Neural cell (in vitro differentiated cells): Measurements from ENCODE around the gene TEX2. TPM values are rescaled to one million over a fixed set of nuclear protein-coding genes. Genes with fewer than 3 reads are reported as not detected.

Source experiments
- H2AFZ ChIP-seq: fragments of 200-600, 300-800 bp; sonication (generic), shearing (Covaris generic); 2 replicates; pipeline ENCODE4 v1.6.0; 2014; ENCODE audit warnings: low read depth, mild to moderate bottlenecking, antibody characterized with exemption, low read length, moderate library complexity
- H3F3A ChIP-seq: fragments of 200-600 bp; shearing (Covaris generic); 2 replicates; pipeline ENCODE4 v1.6.1; 2016; ENCODE audit warnings: mild to moderate bottlenecking, moderate library complexity, mixed read lengths, antibody characterized with exemption, low read length; ENCODE audit not compliant: insufficient read depth, poor library complexity, severe bottlenecking
- H3K27ac ChIP-seq: fragments of 200-600, 300-800 bp; sonication (generic), shearing (Covaris generic); 2 replicates; pipeline ENCODE4 v1.5.1; 2014; ENCODE audit warnings: mild to moderate bottlenecking, low read length, moderate library complexity
- H3K27me3 ChIP-seq: fragments of 300-800, 200-600 bp; sonication (generic), shearing (Covaris generic); 2 replicates; pipeline ENCODE4 v1.6.0; 2014; ENCODE audit warnings: mild to moderate bottlenecking, low read depth, low read length, moderate library complexity; ENCODE audit not compliant: insufficient read depth
- H3K36me3 ChIP-seq: fragments of 300-800, 200-600 bp; sonication (generic), shearing (Covaris generic); 2 replicates; pipeline ENCODE4 v1.5.1; 2014; ENCODE audit warnings: mild to moderate bottlenecking, antibody characterized with exemption, low read length, moderate library complexity; ENCODE audit not compliant: insufficient read depth
- H3K4me2 ChIP-seq: fragments of 300-800, 200-600 bp; sonication (generic), shearing (Covaris generic); 2 replicates; pipeline ENCODE4 v1.6.0; 2014; ENCODE audit warnings: mild to moderate bottlenecking, low read length
- H3K4me3 ChIP-seq: fragments of 300-800, 200-600 bp; sonication (generic), shearing (Covaris generic); 2 replicates; pipeline ENCODE4 v1.5.1; 2014; ENCODE audit warnings: mild to moderate bottlenecking, low read length, moderate library complexity
- H3K79me2 ChIP-seq: fragments of 200-600 bp; shearing (Covaris generic); replicated peaks from 2 replicates; pipeline ENCODE4 v1.6.0; 2014; ENCODE audit warnings: mild to moderate bottlenecking, low read length, moderate library complexity; ENCODE audit not compliant: insufficient read depth
- H3K9ac ChIP-seq: fragments of 300-800, 200-600 bp; sonication (generic), shearing (Covaris generic); 2 replicates; pipeline ENCODE4 v1.6.1; 2016; ENCODE audit warnings: mild to moderate bottlenecking, low read length, mixed read lengths
- H3K9me2 ChIP-seq: fragments of 200-600 bp; shearing (Covaris generic); 2 replicates; pipeline ENCODE4 v1.6.1; 2016; ENCODE audit warnings: mild to moderate bottlenecking, low read length, mixed read lengths; ENCODE audit not compliant: insufficient read depth
- H3K9me3 ChIP-seq: fragments of 200-600, 300-800 bp; sonication (generic), shearing (Covaris generic); 2 replicates; pipeline ENCODE4 v1.6.1; 2016; ENCODE audit warnings: mild to moderate bottlenecking, mixed run types, low read length, moderate library complexity, mixed read lengths
- H4K20me1 ChIP-seq: fragments of 200-600 bp; shearing (Covaris generic); 2 replicates; pipeline ENCODE4 v1.6.1; 2016; ENCODE audit warnings: mild to moderate bottlenecking, mixed run types; ENCODE audit not compliant: insufficient read depth
- EP300 ChIP-seq: fragments of 450-650 bp; conservative IDR thresholded peaks from 2 replicates; pipeline ENCODE4 v1.6.1; 2014; ENCODE audit warnings: antibody characterized with exemption, mild to moderate bottlenecking, moderate library complexity; ENCODE audit not compliant: poor library complexity, severe bottlenecking
- EZH2 ChIP-seq: fragments of 200-600, 300-800 bp; shearing (Covaris generic), sonication (generic); IDR thresholded peaks from 2 replicates; pipeline ENCODE4 v1.6.1; 2014; ENCODE audit warnings: antibody characterized with exemption, low read length, borderline replicate concordance, mild to moderate bottlenecking; ENCODE audit not compliant: insufficient read depth, poor library complexity, severe bottlenecking
- MXI1 ChIP-seq: fragments of 450-650 bp; conservative IDR thresholded peaks from 2 replicates; pipeline ENCODE4 v1.6.1; 2014; ENCODE audit warnings: antibody characterized with exemption, mild to moderate bottlenecking; ENCODE audit not compliant: poor library complexity, severe bottlenecking
- POLR2AphosphoS5 ChIP-seq: IDR thresholded peaks from 2 replicates; pipeline ENCODE4 v1.6.1; 2012
- RAD21 ChIP-seq: fragments of 450-650 bp; conservative IDR thresholded peaks from 2 replicates; pipeline ENCODE4 v1.6.1; 2014; ENCODE audit warnings: antibody characterized with exemption, mild to moderate bottlenecking, moderate library complexity
- SMC3 ChIP-seq: fragments of 450-650 bp; conservative IDR thresholded peaks from 2 replicates; pipeline ENCODE4 v1.6.1; 2014; ENCODE audit warnings: antibody characterized with exemption, mild to moderate bottlenecking, moderate library complexity; ENCODE audit not compliant: poor library complexity
- TAF1 ChIP-seq: IDR thresholded peaks from 2 replicates; pipeline ENCODE4 v1.6.1; 2012; ENCODE audit warnings: low read depth
- polyA plus RNA-seq: library from polyadenylated mRNA; depleted of rRNA; stranded (reverse); fragments of >200 nt; gene quantifications from 2 replicates; pipeline ENCODE4 v1.2.3, GENCODE V29; 2014
- TF ChIP-seq, protein P1 (sequence below): fragments of 450-650 bp; IDR thresholded peaks from 2 replicates; pipeline ENCODE4 v1.5.1; 2014; ENCODE audit warnings: antibody characterized with exemption, mild to moderate bottlenecking, moderate library complexity; ENCODE audit not compliant: poor library complexity, severe bottlenecking
- TF ChIP-seq, protein P2 (sequence below): IDR thresholded peaks from 2 replicates; pipeline ENCODE4 v1.6.1; 2012; ENCODE audit warnings: borderline replicate concordance

TEX2 gene
- polyA plus RNA-seq, 1 donor from 2014 or later, result 19.7 TPM

DNA sequence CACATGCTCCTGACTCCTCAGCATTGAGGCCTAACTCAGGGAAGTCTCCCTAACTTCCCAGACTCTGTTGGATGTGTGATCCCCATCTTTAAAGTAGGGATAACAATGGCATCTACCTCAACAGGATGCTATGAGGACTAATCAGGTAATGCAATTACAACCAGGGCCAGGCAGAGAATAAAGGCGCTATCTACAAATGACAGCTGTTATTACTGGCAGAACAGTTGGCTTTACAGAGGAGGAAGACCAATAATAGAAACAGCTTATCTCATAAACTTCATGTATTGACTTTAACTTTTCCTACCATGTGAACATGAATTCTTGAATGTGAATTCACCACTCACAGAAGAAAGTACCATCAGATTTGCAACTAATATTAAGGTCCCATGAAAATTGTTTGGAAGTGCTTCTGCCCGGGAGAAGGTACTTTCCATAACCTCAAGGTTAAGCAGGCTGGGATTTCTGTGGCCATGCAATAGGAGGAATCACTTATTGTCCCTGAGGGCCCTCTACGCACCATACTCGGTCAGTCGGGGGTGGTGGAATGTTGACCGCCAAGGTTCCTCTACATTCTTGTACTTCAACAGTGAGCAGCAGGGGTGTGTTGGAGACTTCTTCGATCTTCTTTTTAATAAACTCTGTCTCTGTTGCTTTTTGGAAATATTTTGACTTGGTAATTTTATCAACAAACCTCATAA lies 110.5 kb downstream of the TEX2 start:
- Histone ChIP-seq H3K4me3 (no peak overlapping the region), H3K9me3 (no peaks in the 10 kb centered on the region), H3F3A (no peaks in the 10 kb centered on the region), H4K20me1 (no peaks in the 10 kb centered on the region), H3K79me2 (no peaks in the 10 kb centered on the region), H3K27me3 (no peaks in the 10 kb centered on the region), H3K9ac (no peak overlapping the region), H2AFZ (no peak overlapping the region), H3K9me2 (no peaks in the 10 kb centered on the region), H3K36me3 (no peaks in the 10 kb centered on the region), H3K4me2 (no peak overlapping the region), H3K27ac (no peak overlapping the region)
- TF ChIP-seq, protein P1, sequence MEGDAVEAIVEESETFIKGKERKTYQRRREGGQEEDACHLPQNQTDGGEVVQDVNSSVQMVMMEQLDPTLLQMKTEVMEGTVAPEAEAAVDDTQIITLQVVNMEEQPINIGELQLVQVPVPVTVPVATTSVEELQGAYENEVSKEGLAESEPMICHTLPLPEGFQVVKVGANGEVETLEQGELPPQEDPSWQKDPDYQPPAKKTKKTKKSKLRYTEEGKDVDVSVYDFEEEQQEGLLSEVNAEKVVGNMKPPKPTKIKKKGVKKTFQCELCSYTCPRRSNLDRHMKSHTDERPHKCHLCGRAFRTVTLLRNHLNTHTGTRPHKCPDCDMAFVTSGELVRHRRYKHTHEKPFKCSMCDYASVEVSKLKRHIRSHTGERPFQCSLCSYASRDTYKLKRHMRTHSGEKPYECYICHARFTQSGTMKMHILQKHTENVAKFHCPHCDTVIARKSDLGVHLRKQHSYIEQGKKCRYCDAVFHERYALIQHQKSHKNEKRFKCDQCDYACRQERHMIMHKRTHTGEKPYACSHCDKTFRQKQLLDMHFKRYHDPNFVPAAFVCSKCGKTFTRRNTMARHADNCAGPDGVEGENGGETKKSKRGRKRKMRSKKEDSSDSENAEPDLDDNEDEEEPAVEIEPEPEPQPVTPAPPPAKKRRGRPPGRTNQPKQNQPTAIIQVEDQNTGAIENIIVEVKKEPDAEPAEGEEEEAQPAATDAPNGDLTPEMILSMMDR, result no peak
- TF ChIP-seq, protein P2, sequence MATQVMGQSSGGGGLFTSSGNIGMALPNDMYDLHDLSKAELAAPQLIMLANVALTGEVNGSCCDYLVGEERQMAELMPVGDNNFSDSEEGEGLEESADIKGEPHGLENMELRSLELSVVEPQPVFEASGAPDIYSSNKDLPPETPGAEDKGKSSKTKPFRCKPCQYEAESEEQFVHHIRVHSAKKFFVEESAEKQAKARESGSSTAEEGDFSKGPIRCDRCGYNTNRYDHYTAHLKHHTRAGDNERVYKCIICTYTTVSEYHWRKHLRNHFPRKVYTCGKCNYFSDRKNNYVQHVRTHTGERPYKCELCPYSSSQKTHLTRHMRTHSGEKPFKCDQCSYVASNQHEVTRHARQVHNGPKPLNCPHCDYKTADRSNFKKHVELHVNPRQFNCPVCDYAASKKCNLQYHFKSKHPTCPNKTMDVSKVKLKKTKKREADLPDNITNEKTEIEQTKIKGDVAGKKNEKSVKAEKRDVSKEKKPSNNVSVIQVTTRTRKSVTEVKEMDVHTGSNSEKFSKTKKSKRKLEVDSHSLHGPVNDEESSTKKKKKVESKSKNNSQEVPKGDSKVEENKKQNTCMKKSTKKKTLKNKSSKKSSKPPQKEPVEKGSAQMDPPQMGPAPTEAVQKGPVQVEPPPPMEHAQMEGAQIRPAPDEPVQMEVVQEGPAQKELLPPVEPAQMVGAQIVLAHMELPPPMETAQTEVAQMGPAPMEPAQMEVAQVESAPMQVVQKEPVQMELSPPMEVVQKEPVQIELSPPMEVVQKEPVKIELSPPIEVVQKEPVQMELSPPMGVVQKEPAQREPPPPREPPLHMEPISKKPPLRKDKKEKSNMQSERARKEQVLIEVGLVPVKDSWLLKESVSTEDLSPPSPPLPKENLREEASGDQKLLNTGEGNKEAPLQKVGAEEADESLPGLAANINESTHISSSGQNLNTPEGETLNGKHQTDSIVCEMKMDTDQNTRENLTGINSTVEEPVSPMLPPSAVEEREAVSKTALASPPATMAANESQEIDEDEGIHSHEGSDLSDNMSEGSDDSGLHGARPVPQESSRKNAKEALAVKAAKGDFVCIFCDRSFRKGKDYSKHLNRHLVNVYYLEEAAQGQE, result no peak
- TF ChIP-seq POLR2AphosphoS5 (no peak), MXI1 (no peak), TAF1 (no peak), RAD21 (no peak), EZH2 (no peak), SMC3 (no peak), EP300 (no peak)

DNA sequence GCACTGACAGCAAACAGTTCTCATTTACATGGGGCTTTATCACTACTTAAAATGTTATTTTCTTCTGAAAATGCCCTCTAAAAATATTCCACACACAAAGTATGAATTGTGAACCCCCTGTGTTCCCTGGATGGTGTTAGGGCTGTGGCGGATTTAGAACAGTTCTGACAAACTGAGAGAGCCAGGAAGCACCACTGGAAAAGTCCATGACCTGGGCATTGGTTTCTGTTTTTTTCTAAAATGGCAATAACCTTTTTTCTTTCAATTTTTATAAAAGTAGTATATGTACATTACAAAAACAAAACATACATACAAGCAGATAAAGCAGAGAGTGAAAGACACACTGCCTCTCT lies 112.1 kb downstream of the TEX2 start:
- Histone ChIP-seq H3K27ac (no peak overlapping the region), H3K79me2 (peaks cover 3% of the 10 kb centered on the region), H3K4me3 (no peak overlapping the region), H3K9me3 (no peaks in the 10 kb centered on the region), H3K4me2 (no peak overlapping the region), H3K9me2 (no peaks in the 10 kb centered on the region), H3K9ac (no peak overlapping the region), H3K27me3 (no peaks in the 10 kb centered on the region), H4K20me1 (no peaks in the 10 kb centered on the region), H3K36me3 (no peaks in the 10 kb centered on the region), H2AFZ (no peak overlapping the region), H3F3A (no peaks in the 10 kb centered on the region)
- TF ChIP-seq, protein P2, result no peak
- TF ChIP-seq TAF1 (no peak), POLR2AphosphoS5 (no peak), EP300 (no peak), EZH2 (no peak), MXI1 (no peak), SMC3 (no peak), RAD21 (no peak)
- TF ChIP-seq, protein P1, result no peak
